ENCODE measurements around the gene BLVRA. TPM values are rescaled to one million over a fixed set of nuclear protein-coding genes. Genes with fewer than 3 reads are reported as not detected.

BLVRA gene
- total RNA-seq, 1 donor: 20.6 TPM

DNA sequence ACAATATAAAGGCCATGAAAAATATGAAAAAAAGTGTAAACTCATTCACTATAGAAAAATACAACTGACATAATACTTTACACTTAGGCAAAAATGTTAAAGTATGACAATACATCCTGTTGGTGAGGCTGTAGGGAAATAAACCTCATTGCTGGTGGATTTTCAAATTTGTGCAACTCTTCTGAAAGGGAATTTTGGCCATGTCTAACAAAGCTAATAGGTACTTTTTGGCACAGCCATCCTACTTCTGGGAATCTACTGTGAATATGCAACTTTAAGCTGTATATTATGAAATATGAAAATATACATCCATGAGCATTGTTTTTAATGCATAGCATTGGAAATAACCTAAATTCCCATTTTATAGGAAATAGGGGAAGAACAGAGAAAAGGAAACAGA is 15.8 kb upstream of the BLVRA start:
- no peak overlapping the region for H3K4me3 ChIP-seq (ENCODE audit: insufficient read depth, low read length)
- H3K4me2 ChIP-seq (ENCODE audit: insufficient read depth, low read length): no peak overlapping the region
- H3K27ac ChIP-seq (ENCODE audit: low read depth, low read length): no peak overlapping the region
- H3K27me3 ChIP-seq (ENCODE audit: insufficient read depth, low read length): peaks cover 3% of the 10 kb centered on the region
- H3K79me2 ChIP-seq (ENCODE audit: insufficient read depth, low read length): no peaks in the 10 kb centered on the region
- no peaks in the 10 kb centered on the region for H4K20me1 ChIP-seq (ENCODE audit: insufficient read depth, low read length)
- DNase-seq (ENCODE audit: insufficient read length, low spot score, missing footprints): no peak
- TF ChIP-seq CTCF (IDR thresholded peaks at IDR 0.05; ENCODE audit: extremely low read depth, low read depth, low read length): no peak
- H3K9me3 ChIP-seq (ENCODE audit: low read depth, low read length): no peaks in the 10 kb centered on the region
- no peaks in the 10 kb centered on the region for H3K4me1 ChIP-seq (ENCODE audit: insufficient read depth, low read length)
- H2AFZ ChIP-seq (ENCODE audit: low read length): no peak overlapping the region
- no peaks in the 10 kb centered on the region for H3K36me3 ChIP-seq (ENCODE audit: insufficient read depth, low read length)

DNA sequence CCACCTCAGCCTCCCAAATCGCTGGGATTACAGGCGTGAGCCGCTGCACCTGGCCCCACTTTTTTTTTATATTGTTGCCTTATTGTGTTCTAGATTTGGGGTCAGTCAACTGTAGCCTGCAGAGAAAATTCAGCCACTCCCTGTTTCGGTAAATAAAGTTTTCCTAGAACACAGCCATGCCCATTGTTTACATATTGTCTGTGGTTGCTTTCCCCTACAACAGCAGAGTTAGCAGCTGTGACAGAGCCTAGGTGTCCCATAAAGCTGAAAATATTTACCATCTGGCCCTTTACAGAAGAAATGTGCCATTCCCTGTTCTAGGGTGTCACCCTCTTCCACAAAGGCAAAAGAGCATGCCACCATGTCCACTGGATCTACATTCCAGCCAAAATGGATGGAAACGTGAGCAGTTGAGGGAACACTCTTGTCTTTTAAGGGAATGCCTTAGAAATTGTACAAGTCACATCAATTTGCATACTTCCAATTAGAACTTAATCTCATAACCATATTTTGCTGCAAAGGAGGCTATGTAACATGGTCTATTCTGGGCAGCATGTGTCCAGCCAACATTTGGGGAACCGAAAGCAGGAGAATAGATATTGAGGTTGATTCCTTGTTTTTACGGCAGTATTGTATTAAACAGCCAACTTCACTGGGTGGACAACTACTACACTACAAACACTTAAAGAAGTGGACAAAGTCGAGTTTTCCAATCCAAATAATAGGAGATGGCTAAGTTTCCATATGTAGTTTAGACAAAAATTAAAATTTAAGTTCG is 11.0 kb upstream of the BLVRA start:
- H3K9me3 ChIP-seq (ENCODE audit: low read depth, low read length): no peaks in the 10 kb centered on the region
- peaks cover 2% of the 10 kb centered on the region for H3K27me3 ChIP-seq (ENCODE audit: insufficient read depth, low read length)
- H3K27ac ChIP-seq (ENCODE audit: low read depth, low read length): no peak overlapping the region
- H2AFZ ChIP-seq (ENCODE audit: low read length): no peak overlapping the region
- H3K4me1 ChIP-seq (ENCODE audit: insufficient read depth, low read length): no peaks in the 10 kb centered on the region
- H3K4me3 ChIP-seq (ENCODE audit: insufficient read depth, low read length): no peak overlapping the region
- no peak for DNase-seq (ENCODE audit: insufficient read length, low spot score, missing footprints)
- H3K4me2 ChIP-seq (ENCODE audit: insufficient read depth, low read length): no peak overlapping the region
- H4K20me1 ChIP-seq (ENCODE audit: insufficient read depth, low read length): no peaks in the 10 kb centered on the region
- no peak for TF ChIP-seq CTCF (IDR thresholded peaks at IDR 0.05; ENCODE audit: extremely low read depth, low read depth, low read length)
- H3K79me2 ChIP-seq (ENCODE audit: insufficient read depth, low read length): no peaks in the 10 kb centered on the region
- no peaks in the 10 kb centered on the region for H3K36me3 ChIP-seq (ENCODE audit: insufficient read depth, low read length)

DNA sequence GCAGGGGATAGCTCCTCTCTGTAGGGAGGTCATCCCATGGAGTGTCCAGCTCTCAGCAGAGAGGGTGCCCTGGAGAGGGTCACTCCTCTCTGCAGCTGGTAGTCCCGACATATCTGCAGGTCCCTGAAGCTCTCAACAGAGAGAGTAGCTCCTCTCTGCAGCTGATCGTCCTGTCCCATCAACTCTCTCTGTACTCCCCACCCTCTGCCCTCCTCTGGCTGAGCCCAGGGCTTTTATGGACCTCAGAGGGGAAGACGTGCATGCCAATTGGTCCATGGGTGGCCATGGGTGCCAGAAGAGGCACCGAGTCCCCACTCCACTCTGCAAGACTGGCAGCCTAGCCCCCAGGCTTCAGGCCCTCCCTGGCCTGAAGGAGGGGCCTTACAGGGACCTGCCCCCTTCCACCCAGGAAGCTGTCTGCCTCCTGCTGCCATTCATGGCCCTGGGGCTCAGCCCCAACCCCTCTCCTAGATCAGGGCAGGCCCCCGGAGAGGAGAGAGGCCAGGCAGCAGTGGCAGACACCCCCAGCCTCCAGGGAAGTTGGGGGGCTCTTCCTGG is 9.0 kb upstream of the BLVRA start:
- Histone ChIP-seq H3K4me3 (ENCODE audit: insufficient read depth, low read length) (no peak overlapping the region), H3K4me2 (ENCODE audit: insufficient read depth, low read length) (no peak overlapping the region), H3K27ac (ENCODE audit: low read depth, low read length) (no peak overlapping the region), H3K36me3 (ENCODE audit: insufficient read depth, low read length) (no peaks in the 10 kb centered on the region), H4K20me1 (ENCODE audit: insufficient read depth, low read length) (no peaks in the 10 kb centered on the region), H3K79me2 (ENCODE audit: insufficient read depth, low read length) (no peaks in the 10 kb centered on the region), H3K9me3 (ENCODE audit: low read depth, low read length) (no peaks in the 10 kb centered on the region), H3K27me3 (ENCODE audit: insufficient read depth, low read length) (peaks cover 4% of the 10 kb centered on the region), H3K4me1 (ENCODE audit: insufficient read depth, low read length) (no peaks in the 10 kb centered on the region), H2AFZ (ENCODE audit: low read length) (no peak overlapping the region)
- DNase-seq (ENCODE audit: insufficient read length, low spot score, missing footprints): no peak
- no peak for TF ChIP-seq CTCF (IDR thresholded peaks at IDR 0.05; ENCODE audit: extremely low read depth, low read depth, low read length)

- TF ChIP-seq CTCF (IDR thresholded peaks at IDR 0.05; ENCODE audit: extremely low read depth, low read depth, low read length): no peak
- DNase-seq (ENCODE audit: insufficient read length, low spot score, missing footprints): no peak
- no peaks in the 10 kb centered on the region for H3K4me1 ChIP-seq (ENCODE audit: insufficient read depth, low read length)
- H3K36me3 ChIP-seq (ENCODE audit: insufficient read depth, low read length): no peaks in the 10 kb centered on the region
- no peaks in the 10 kb centered on the region for H3K79me2 ChIP-seq (ENCODE audit: insufficient read depth, low read length)
- no peak overlapping the region for H2AFZ ChIP-seq (ENCODE audit: low read length)
- peaks cover 4% of the 10 kb centered on the region for H3K27me3 ChIP-seq (ENCODE audit: insufficient read depth, low read length)
- no peak overlapping the region for H3K4me2 ChIP-seq (ENCODE audit: insufficient read depth, low read length)
- no peak overlapping the region for H3K4me3 ChIP-seq (ENCODE audit: insufficient read depth, low read length)
- no peak overlapping the region for H3K27ac ChIP-seq (ENCODE audit: low read depth, low read length)
- no peaks in the 10 kb centered on the region for H3K9me3 ChIP-seq (ENCODE audit: low read depth, low read length)
- no peaks in the 10 kb centered on the region for H4K20me1 ChIP-seq (ENCODE audit: insufficient read depth, low read length)
These were observed 8.2 kb upstream of the BLVRA start for GRCh38 chr7:43750016-43750887.

Measured in osteoblast (primary cell).